Neural cell (in vitro differentiated cells): ENCODE results near the gene KCTD16. TPM values are rescaled to one million over a fixed set of nuclear protein-coding genes. Genes with fewer than 3 reads are reported as not detected.

Experiments used
- H2AFZ ChIP-seq: fragments of 200-600, 300-800 bp; sonication (generic), shearing (Covaris generic); 2 replicates; pipeline ENCODE4 v1.6.0; 2014; ENCODE audit warnings: low read depth, mild to moderate bottlenecking, antibody characterized with exemption, low read length, moderate library complexity
- H3F3A ChIP-seq: fragments of 200-600 bp; shearing (Covaris generic); 2 replicates; pipeline ENCODE4 v1.6.1; 2016; ENCODE audit warnings: mild to moderate bottlenecking, moderate library complexity, mixed read lengths, antibody characterized with exemption, low read length; ENCODE audit not compliant: insufficient read depth, poor library complexity, severe bottlenecking
- H3K27ac ChIP-seq: fragments of 200-600, 300-800 bp; sonication (generic), shearing (Covaris generic); 2 replicates; pipeline ENCODE4 v1.5.1; 2014; ENCODE audit warnings: mild to moderate bottlenecking, low read length, moderate library complexity
- H3K27me3 ChIP-seq: fragments of 300-800, 200-600 bp; sonication (generic), shearing (Covaris generic); 2 replicates; pipeline ENCODE4 v1.6.0; 2014; ENCODE audit warnings: mild to moderate bottlenecking, low read depth, low read length, moderate library complexity; ENCODE audit not compliant: insufficient read depth
- H3K36me3 ChIP-seq: fragments of 300-800, 200-600 bp; sonication (generic), shearing (Covaris generic); 2 replicates; pipeline ENCODE4 v1.5.1; 2014; ENCODE audit warnings: mild to moderate bottlenecking, antibody characterized with exemption, low read length, moderate library complexity; ENCODE audit not compliant: insufficient read depth
- H3K4me2 ChIP-seq: fragments of 300-800, 200-600 bp; sonication (generic), shearing (Covaris generic); 2 replicates; pipeline ENCODE4 v1.6.0; 2014; ENCODE audit warnings: mild to moderate bottlenecking, low read length
- H3K4me3 ChIP-seq: fragments of 300-800, 200-600 bp; sonication (generic), shearing (Covaris generic); 2 replicates; pipeline ENCODE4 v1.5.1; 2014; ENCODE audit warnings: mild to moderate bottlenecking, low read length, moderate library complexity
- H3K79me2 ChIP-seq: fragments of 200-600 bp; shearing (Covaris generic); replicated peaks from 2 replicates; pipeline ENCODE4 v1.6.0; 2014; ENCODE audit warnings: mild to moderate bottlenecking, low read length, moderate library complexity; ENCODE audit not compliant: insufficient read depth
- H3K9ac ChIP-seq: fragments of 300-800, 200-600 bp; sonication (generic), shearing (Covaris generic); 2 replicates; pipeline ENCODE4 v1.6.1; 2016; ENCODE audit warnings: mild to moderate bottlenecking, low read length, mixed read lengths
- H3K9me2 ChIP-seq: fragments of 200-600 bp; shearing (Covaris generic); 2 replicates; pipeline ENCODE4 v1.6.1; 2016; ENCODE audit warnings: mild to moderate bottlenecking, low read length, mixed read lengths; ENCODE audit not compliant: insufficient read depth
- H3K9me3 ChIP-seq: fragments of 200-600, 300-800 bp; sonication (generic), shearing (Covaris generic); 2 replicates; pipeline ENCODE4 v1.6.1; 2016; ENCODE audit warnings: mild to moderate bottlenecking, mixed run types, low read length, moderate library complexity, mixed read lengths
- H4K20me1 ChIP-seq: fragments of 200-600 bp; shearing (Covaris generic); 2 replicates; pipeline ENCODE4 v1.6.1; 2016; ENCODE audit warnings: mild to moderate bottlenecking, mixed run types; ENCODE audit not compliant: insufficient read depth
- CTCF ChIP-seq: fragments of 450-650 bp; IDR thresholded peaks from 2 replicates; pipeline ENCODE4 v1.5.1; 2014; ENCODE audit warnings: antibody characterized with exemption, mild to moderate bottlenecking, moderate library complexity; ENCODE audit not compliant: poor library complexity, severe bottlenecking
- EP300 ChIP-seq: fragments of 450-650 bp; conservative IDR thresholded peaks from 2 replicates; pipeline ENCODE4 v1.6.1; 2014; ENCODE audit warnings: antibody characterized with exemption, mild to moderate bottlenecking, moderate library complexity; ENCODE audit not compliant: poor library complexity, severe bottlenecking
- EZH2 ChIP-seq: fragments of 200-600, 300-800 bp; shearing (Covaris generic), sonication (generic); IDR thresholded peaks from 2 replicates; pipeline ENCODE4 v1.6.1; 2014; ENCODE audit warnings: antibody characterized with exemption, low read length, borderline replicate concordance, mild to moderate bottlenecking; ENCODE audit not compliant: insufficient read depth, poor library complexity, severe bottlenecking
- MXI1 ChIP-seq: fragments of 450-650 bp; conservative IDR thresholded peaks from 2 replicates; pipeline ENCODE4 v1.6.1; 2014; ENCODE audit warnings: antibody characterized with exemption, mild to moderate bottlenecking; ENCODE audit not compliant: poor library complexity, severe bottlenecking
- POLR2AphosphoS5 ChIP-seq: IDR thresholded peaks from 2 replicates; pipeline ENCODE4 v1.6.1; 2012
- RAD21 ChIP-seq: fragments of 450-650 bp; conservative IDR thresholded peaks from 2 replicates; pipeline ENCODE4 v1.6.1; 2014; ENCODE audit warnings: antibody characterized with exemption, mild to moderate bottlenecking, moderate library complexity
- SMC3 ChIP-seq: fragments of 450-650 bp; conservative IDR thresholded peaks from 2 replicates; pipeline ENCODE4 v1.6.1; 2014; ENCODE audit warnings: antibody characterized with exemption, mild to moderate bottlenecking, moderate library complexity; ENCODE audit not compliant: poor library complexity
- TAF1 ChIP-seq: IDR thresholded peaks from 2 replicates; pipeline ENCODE4 v1.6.1; 2012; ENCODE audit warnings: low read depth
- polyA plus RNA-seq: library from polyadenylated mRNA; depleted of rRNA; stranded (reverse); fragments of >200 nt; gene quantifications from 2 replicates; pipeline ENCODE4 v1.2.3, GENCODE V29; 2014
- TF ChIP-seq, protein P1 (sequence below): IDR thresholded peaks from 2 replicates; pipeline ENCODE4 v1.6.1; 2012; ENCODE audit warnings: borderline replicate concordance

KCTD16 gene
- polyA plus RNA-seq, 1 donor from 2014 or later = 7.1 TPM

DNA sequence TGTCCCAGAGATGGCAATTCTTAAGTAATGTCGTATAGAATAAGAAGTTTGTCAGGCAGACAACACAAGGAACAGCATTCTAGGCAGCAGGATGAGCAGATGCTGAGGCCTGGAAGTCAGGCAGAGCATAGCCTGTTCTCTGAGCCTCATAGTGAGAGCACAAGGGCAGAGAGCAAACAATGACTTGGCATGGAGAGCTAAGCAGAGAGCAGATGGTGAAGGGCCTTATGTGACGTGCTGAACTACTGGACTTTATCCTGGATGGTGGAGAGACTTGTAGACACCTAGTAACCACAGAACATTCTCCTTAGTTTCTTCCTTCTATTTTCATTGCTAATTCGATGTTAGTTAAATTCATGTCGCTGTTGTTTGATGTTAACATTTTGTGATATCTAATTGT is 60.1 kb downstream of the KCTD16 start:
- no peaks in the 10 kb centered on the region for H3K36me3 ChIP-seq
- H3F3A ChIP-seq = no peaks in the 10 kb centered on the region
- H4K20me1 ChIP-seq = no peaks in the 10 kb centered on the region
- TF ChIP-seq POLR2AphosphoS5 = no peak
- no peak for TF ChIP-seq EP300
- no peak for TF ChIP-seq SMC3
- no peak for TF ChIP-seq EZH2
- no peak for TF ChIP-seq MXI1
- TF ChIP-seq TAF1 = no peak
- no peak for TF ChIP-seq RAD21
- no peak for TF ChIP-seq CTCF
- TF ChIP-seq, protein P1, sequence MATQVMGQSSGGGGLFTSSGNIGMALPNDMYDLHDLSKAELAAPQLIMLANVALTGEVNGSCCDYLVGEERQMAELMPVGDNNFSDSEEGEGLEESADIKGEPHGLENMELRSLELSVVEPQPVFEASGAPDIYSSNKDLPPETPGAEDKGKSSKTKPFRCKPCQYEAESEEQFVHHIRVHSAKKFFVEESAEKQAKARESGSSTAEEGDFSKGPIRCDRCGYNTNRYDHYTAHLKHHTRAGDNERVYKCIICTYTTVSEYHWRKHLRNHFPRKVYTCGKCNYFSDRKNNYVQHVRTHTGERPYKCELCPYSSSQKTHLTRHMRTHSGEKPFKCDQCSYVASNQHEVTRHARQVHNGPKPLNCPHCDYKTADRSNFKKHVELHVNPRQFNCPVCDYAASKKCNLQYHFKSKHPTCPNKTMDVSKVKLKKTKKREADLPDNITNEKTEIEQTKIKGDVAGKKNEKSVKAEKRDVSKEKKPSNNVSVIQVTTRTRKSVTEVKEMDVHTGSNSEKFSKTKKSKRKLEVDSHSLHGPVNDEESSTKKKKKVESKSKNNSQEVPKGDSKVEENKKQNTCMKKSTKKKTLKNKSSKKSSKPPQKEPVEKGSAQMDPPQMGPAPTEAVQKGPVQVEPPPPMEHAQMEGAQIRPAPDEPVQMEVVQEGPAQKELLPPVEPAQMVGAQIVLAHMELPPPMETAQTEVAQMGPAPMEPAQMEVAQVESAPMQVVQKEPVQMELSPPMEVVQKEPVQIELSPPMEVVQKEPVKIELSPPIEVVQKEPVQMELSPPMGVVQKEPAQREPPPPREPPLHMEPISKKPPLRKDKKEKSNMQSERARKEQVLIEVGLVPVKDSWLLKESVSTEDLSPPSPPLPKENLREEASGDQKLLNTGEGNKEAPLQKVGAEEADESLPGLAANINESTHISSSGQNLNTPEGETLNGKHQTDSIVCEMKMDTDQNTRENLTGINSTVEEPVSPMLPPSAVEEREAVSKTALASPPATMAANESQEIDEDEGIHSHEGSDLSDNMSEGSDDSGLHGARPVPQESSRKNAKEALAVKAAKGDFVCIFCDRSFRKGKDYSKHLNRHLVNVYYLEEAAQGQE = no peak
- H3K9ac ChIP-seq = no peak overlapping the region
- H3K4me3 ChIP-seq = no peak overlapping the region
- no peaks in the 10 kb centered on the region for H3K27me3 ChIP-seq
- no peak overlapping the region for H3K27ac ChIP-seq
- H3K79me2 ChIP-seq = no peaks in the 10 kb centered on the region
- no peak overlapping the region for H3K4me2 ChIP-seq
- H3K9me2 ChIP-seq = no peaks in the 10 kb centered on the region
- no peaks in the 10 kb centered on the region for H3K9me3 ChIP-seq
- no peak overlapping the region for H2AFZ ChIP-seq

GRCh38 chr5:144232285-144232684 is 61.6 kb downstream of the KCTD16 start:
- Histone ChIP-seq H3K27ac (no peak overlapping the region), H4K20me1 (no peaks in the 10 kb centered on the region), H3K4me2 (no peak overlapping the region), H3K36me3 (no peaks in the 10 kb centered on the region), H3K4me3 (no peak overlapping the region), H3K9me3 (no peaks in the 10 kb centered on the region), H3K27me3 (no peaks in the 10 kb centered on the region), H3K9me2 (no peaks in the 10 kb centered on the region), H3F3A (no peaks in the 10 kb centered on the region), H2AFZ (no peak overlapping the region), H3K9ac (no peak overlapping the region), H3K79me2 (no peaks in the 10 kb centered on the region)
- TF ChIP-seq EP300 (no peak), MXI1 (no peak), POLR2AphosphoS5 (no peak), RAD21 (no peak), CTCF (no peak), TAF1 (no peak)
